Coronary artery (tissue), 2 donors: ENCODE measurements around the gene RNASEH2B.

ENCODE experiments used
- DNase-seq: peaks from one replicate; pipeline ENCODE4 v3.0.0-alpha.2; 2017; ENCODE audit warnings: low spot score
- H3K27ac ChIP-seq, 2 donors: fragments of 200-600 bp; sonication (generic); one replicate each; pipeline ENCODE4 v1.5.1; 2016 to 2019
- H3K4me3 ChIP-seq: fragments of 200-600 bp; sonication (generic); 2 replicates; pipeline ENCODE4 v1.5.1; 2016; ENCODE audit warnings: mild to moderate bottlenecking, moderate library complexity
- TF ChIP-seq, protein P1 (sequence below): fragments of 200-600 bp; sonication (generic); IDR thresholded peaks from one replicate; pipeline ENCODE4 v1.5.1; 2019; ENCODE audit warnings: antibody characterized with exemption

Gene RNASEH2B

DNA sequence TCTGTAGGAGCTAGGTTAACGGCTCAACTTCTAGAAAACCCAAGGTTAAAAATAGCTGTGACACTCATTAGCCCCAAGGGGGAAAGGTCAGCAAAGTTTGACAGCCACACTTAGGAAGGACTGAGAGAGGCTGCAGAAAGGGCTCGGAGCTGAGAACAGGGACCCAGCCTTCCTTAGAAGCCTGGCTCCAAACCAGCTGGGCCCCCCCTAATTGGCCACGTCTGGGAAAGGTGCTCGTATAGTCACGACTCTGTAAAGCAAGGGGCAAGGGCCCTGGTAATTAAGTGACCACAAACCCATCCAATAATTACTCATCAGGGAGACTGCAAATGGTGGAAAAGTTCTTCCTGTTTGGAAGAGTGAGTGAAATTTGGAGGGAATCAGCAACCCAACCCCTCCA lies 90.5 kb downstream of the RNASEH2B start:
- DNase-seq, result no peak
- Histone ChIP-seq H3K4me3 (no peak overlapping the region), H3K27ac (no peak overlapping the region)
- TF ChIP-seq, protein P1, sequence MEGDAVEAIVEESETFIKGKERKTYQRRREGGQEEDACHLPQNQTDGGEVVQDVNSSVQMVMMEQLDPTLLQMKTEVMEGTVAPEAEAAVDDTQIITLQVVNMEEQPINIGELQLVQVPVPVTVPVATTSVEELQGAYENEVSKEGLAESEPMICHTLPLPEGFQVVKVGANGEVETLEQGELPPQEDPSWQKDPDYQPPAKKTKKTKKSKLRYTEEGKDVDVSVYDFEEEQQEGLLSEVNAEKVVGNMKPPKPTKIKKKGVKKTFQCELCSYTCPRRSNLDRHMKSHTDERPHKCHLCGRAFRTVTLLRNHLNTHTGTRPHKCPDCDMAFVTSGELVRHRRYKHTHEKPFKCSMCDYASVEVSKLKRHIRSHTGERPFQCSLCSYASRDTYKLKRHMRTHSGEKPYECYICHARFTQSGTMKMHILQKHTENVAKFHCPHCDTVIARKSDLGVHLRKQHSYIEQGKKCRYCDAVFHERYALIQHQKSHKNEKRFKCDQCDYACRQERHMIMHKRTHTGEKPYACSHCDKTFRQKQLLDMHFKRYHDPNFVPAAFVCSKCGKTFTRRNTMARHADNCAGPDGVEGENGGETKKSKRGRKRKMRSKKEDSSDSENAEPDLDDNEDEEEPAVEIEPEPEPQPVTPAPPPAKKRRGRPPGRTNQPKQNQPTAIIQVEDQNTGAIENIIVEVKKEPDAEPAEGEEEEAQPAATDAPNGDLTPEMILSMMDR, result no peak

DNA sequence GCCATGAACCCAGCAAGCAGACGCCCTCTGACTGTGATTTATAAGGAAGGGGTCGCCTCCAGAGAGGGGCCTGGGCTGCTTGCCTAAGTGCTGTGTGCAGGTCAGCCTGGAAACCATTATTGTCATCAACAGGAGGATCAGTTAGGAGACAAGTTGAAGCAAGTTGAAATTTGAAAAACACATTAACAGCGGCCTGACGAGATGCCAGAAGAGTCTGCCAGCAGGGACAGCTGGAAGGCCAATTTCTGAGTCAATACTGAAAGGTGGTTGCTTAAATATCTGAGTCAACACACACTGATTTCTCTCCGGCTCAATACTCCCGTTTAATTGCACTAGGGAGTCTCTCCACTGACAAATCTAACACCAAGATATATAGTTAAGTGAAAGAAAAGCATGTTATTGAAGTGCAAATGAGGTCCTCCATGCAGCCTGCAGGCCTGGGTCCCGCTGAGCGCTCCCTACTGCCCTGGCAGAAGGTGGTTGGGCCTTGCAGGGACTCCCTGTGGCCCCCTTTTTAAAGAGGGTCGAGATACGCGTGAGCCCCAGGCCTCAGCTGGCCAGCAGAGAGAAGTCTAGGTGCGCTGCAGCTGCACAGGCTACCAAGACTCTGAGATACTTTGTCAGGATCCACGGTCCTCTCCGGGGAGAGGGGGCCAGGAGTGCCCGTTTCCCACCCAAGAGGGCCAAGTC lies 91.1 kb downstream of the RNASEH2B start:
- TF ChIP-seq, protein P1, result no peak
- DNase-seq, result no peak
- Histone ChIP-seq H3K4me3 (no peak overlapping the region), H3K27ac (no peak overlapping the region)

- DNase-seq, result no peak
- Histone ChIP-seq H3K4me3 (no peak overlapping the region), H3K27ac (no peak overlapping the region)
- TF ChIP-seq, protein P1, result no peak
These were observed 91.7 kb downstream of the RNASEH2B start for GRCh38 chr13:51001335-51001734.

DNA sequence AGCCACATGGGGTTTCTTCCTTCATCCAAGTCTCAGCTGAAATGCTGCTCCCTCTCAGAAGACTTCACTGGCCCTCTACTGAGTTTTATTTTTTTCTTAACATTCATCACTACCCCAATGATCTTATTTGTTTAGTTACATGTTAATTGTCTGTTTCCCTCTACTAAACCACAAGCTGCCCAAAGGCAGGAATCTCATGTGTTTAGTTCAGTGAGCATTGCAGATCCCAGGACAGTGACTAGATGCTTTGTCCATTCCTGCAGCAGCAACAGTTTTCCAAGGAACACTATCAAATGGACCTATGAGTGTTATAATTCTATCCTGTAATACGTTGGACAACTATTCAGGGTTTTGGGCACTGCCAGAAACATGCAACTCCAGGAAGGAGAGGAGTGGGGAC lies 93.1 kb downstream of the RNASEH2B start:
- TF ChIP-seq, protein P1, result no peak

DNA sequence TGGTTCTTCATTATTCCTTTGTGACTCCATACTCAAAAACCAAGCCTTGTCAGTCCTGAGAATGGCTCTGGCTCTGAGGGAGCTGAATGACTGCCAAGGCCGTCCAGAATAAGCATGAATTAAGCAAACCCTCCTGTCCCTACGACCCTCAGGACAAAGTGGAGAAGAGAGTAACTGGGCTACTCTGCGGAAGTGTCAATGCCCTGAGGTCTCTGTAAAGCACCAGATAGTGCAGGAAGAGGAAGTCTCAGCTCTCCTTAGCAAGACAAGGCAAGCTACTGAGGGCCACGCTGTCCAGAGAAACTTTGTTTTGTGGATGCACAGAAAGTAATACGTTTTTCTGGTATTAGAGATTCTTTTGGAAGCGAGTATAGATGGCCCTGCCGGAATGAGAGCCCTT lies 94.1 kb downstream of the RNASEH2B start:
- no peak overlapping the region for H3K27ac ChIP-seq
- no peak for DNase-seq
- TF ChIP-seq, protein P1, result no peak
- no peak overlapping the region for H3K4me3 ChIP-seq

More for the DNA sequence above, 93.1 kb downstream of the RNASEH2B start:
- no peak overlapping the region for H3K4me3 ChIP-seq
- H3K27ac ChIP-seq, result no peak overlapping the region
- no peak for DNase-seq

DNA sequence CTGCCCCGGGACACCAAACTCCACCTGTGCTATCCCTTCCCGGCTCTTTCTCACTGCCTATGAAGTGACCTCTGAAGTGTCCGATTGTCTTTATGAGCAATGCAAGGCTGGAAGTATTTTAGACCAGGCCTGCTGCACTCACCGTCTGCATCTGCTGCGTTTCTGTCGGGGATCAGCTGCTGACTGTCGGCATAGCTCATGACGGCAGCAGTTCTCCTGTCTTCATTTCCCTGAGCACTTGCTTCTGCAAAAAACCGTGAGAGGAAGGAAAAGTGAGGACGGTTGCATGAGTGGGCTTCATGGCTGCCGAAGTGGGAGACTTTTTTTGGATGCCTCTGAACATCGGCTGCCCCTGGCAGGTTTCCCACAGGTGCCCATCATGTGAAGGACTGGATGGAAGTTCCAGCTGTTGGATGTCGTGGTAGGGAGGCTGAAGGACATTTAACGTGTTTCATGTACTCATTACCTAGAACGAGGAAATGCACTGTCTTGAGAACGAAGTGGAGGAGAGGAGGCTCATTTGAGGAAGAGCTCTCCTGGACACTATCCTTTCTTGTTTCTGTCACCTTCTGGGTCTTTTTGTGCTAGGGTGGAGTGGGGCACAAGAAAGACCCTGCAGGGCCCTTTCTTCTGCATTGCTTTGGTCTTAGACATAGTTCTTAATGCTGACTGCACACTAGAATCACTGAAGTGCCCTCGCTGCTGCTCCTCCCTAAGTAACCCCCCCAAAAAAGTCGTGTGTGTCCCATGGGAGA lies 94.7 kb downstream of the RNASEH2B start:
- TF ChIP-seq, protein P1, result no peak
- no peak overlapping the region for H3K27ac ChIP-seq
- no peak overlapping the region for H3K4me3 ChIP-seq
- no peak for DNase-seq
